Measurements from ENCODE around the gene CORO2B. TPM values are rescaled to one million over a fixed set of nuclear protein-coding genes. Genes with fewer than 3 reads are reported as not detected.

Gene CORO2B
- total RNA-seq, 1 donor from 2014 or later = 0.16 TPM

DNA sequence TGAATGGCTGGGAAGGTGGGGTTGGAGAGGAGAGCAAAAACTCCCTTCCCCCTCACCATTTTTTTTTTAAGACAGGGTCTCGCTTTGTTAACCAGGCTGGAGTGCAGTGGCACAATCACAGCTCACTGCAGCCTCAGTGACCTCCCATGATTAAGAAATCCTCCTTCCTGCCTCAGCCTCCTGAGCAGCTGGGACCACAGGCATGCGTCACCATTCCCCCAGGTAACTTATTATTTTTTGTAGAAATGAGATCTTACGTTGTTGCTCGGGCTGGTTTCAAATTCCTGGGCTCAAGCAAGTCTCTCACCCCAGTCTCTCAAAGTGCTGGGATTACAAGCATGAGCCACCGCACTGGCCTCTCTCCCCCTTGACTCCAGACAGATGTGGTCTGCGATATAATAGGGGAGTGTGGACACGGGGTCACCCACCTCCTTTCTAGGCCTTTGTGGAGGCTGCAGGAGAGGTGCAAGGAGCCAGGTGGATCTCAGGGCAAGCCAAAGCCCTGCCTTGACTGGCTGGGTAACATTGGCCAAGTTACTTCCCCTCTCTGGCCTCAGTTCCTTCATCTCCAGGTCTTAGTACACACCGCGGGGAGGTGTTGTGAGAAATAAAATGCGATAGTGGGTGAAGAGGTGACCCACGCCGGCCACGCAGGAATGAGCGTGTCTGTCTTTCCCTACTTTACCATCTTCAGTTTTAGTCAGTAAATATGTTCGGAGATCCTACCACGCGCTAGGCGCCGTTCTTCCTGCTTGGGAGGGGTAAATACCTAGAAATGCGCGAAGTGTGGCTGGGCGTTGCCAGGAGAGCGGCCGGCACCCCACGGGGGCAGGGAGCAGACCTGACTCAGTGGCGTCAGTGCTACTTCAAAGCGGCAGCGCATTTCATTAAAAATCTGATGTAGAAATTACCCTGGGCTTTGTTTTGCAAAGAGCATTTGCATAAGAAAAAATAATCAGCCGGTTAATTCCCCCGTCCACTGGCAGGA is 20.2 kb upstream of the CORO2B start:
- H3K9me3 Mint-ChIP-seq = no peaks in the 10 kb centered on the region
- intact Hi-C loops (cut with micrococcal nuclease) = loop anchor here (2.0 to 10.0 kb wide), 3 partner anchors 56 to 266 kb away; partner anchors contain the start of gene ANP32A
- no peaks in the 10 kb centered on the region for H3K36me3 Mint-ChIP-seq (ENCODE audit: low read depth)
- DNase-seq = no peak
- H3K27me3 Mint-ChIP-seq = peaks cover 47% of the 10 kb centered on the region
- H3K4me3 Mint-ChIP-seq = peak overlapping the region; percentile 77
- peaks cover 18% of the 10 kb centered on the region for H3K4me1 Mint-ChIP-seq
- peak overlapping the region; percentile 51 for H3K27ac Mint-ChIP-seq

DNA sequence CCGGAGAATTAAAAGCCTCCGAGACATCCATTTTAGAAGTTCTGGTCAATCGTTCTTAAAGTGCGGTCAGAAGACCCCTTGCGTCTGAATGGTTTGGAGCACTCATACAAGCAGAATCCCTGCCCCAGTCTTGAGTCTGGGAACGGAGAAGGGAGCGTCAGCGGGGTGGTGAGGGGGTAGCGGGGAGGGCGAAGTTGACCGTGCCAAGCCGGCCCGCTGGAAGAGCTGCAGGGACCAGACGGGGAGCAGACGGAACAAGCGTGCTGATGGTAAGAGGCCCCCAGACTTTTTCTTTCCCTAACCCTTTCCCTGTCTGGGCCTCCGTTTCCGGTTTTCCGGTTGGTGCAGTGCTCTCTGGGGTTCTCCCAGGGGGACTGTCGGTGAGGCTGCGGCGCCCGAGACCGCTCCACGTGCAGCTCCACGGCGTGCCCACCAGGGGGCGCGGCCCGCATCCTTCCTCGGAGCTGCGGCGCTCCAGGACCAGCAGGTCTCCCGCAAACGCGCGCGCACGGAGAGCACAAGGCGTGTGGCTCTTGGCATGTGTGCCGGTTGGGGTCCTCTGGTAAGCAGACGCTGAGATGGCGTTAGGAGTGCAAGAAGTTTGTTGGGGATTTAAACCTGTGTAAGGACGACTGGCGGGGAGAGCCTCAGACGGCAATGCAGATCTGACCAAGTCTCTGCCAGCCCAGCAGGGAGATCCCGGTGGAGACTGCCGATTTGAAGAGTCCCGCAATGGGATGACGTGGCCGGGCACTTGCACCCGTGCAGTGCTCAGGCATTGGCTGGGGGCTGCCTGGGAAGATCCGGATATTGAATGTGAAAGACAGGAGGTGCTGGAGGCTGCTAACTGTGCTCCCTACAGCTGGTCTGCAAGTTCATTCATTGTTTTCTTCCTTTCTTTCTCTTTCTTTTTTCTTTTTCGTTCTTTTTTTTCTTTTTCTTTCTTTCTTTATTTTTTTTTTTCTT is 19.2 kb upstream of the CORO2B start:
- no peak overlapping the region for H3K27ac Mint-ChIP-seq
- H3K27me3 Mint-ChIP-seq = peaks cover 47% of the 10 kb centered on the region
- DNase-seq = peak; percentile 93
- H3K4me1 Mint-ChIP-seq = peaks cover 18% of the 10 kb centered on the region
- H3K36me3 Mint-ChIP-seq (ENCODE audit: low read depth) = no peaks in the 10 kb centered on the region
- no peaks in the 10 kb centered on the region for H3K9me3 Mint-ChIP-seq
- peak overlapping the region; percentile 77 for H3K4me3 Mint-ChIP-seq
- intact Hi-C loops (cut with micrococcal nuclease) = loop anchor here (2.0 to 10.0 kb wide), 3 partner anchors 55 to 265 kb away; partner anchors contain the start of gene ANP32A

DNA sequence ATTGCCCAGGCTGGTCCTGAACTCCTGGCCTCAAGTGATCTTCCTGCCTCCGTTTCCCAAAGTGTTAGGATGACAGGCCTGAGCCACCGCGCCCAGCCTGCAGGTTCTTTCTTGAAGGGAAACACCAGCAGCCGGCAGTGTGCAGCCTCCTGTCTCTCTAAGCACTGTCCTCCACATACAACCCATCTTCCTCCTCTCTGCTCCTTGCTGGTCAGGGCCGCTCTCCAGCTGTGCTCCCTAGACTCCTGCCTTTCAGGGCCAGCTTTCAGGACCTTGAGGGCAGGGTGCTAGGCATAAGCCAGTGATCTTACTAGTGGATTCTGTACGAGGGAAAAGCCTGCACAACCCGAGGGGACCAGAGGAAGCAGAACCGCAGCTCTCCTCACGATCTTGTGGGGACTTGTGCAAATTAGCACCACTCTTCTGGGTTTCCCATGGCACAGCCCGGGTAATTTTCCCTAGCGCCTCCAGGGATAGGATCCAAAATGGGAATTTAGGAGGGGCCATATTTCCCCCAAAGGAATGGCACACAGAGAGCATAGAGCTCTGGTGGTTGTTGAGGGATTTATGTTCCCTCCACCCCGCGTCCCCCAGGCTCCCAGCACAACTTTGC is 18.2 kb upstream of the CORO2B start:
- H3K9me3 Mint-ChIP-seq = no peaks in the 10 kb centered on the region
- H3K4me3 Mint-ChIP-seq = peak overlapping the region; percentile 66
- intact Hi-C loops (cut with micrococcal nuclease) = no loop called here
- DNase-seq = no peak
- H3K36me3 Mint-ChIP-seq (ENCODE audit: low read depth) = no peaks in the 10 kb centered on the region
- peaks cover 18% of the 10 kb centered on the region for H3K4me1 Mint-ChIP-seq
- no peak overlapping the region for H3K27ac Mint-ChIP-seq
- peaks cover 47% of the 10 kb centered on the region for H3K27me3 Mint-ChIP-seq

DNA sequence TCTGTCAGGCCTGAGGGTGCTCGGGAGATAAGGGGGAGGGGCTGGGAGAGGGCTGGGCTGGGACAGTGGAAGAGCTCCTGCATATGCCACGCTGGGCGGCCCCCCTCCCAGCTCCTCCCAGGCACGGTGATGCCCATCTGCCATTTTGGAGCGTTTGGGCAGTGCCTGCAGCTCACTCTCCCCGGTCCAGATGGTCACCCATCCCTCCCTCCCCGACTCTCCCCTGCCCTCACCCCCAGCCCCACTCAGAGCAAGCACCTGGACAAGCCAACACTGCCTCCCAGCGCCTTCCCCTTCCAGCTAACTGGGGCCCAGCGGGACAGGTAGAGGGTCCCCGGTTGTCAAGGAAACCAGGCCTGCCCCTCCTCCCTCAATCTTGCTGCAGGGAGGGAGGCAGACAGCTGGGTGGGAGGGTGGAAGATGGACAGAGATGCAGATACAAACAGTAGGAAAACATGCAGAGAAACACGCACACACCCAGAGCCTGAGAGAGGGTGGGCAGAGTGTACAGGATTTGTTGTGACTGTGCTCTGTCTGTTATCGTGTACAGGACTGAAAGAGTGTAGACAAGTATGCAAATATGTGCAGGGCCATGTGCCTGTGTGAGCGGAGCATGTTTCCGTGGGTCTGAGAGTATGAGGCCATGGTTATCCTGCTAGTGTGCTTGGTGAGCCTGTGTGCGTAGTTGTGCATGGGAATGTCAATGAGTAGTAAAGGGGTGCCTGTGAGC is 17.5 kb upstream of the CORO2B start:
- intact Hi-C loops (cut with micrococcal nuclease) = no loop called here
- no peak for DNase-seq
- H3K27me3 Mint-ChIP-seq = peaks cover 47% of the 10 kb centered on the region
- H3K36me3 Mint-ChIP-seq (ENCODE audit: low read depth) = no peaks in the 10 kb centered on the region
- no peak overlapping the region for H3K27ac Mint-ChIP-seq
- no peaks in the 10 kb centered on the region for H3K9me3 Mint-ChIP-seq
- no peak overlapping the region for H3K4me3 Mint-ChIP-seq
- peaks cover 18% of the 10 kb centered on the region for H3K4me1 Mint-ChIP-seq

DNA sequence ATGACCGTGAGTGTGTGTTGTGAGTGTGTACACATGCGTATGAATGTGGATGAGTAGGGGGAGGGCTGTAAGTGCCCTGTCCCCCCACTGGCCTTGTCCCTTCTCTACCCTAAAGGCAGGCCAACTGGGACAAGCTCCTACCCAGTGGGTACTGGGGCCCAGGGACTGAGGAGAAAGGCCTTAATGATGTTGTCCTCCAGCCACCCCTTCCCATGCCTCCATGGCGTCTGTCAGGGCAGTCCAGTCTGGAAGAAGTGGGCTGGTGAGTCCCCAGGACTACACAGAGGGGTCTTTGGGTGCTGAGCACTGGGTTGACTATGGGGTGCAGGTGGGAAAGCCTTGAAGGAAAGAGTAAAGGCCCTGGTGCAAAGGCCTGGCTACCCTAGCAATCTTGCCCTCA is 16.9 kb upstream of the CORO2B start:
- DNase-seq = no peak
- no peak overlapping the region for H3K27ac Mint-ChIP-seq
- no peaks in the 10 kb centered on the region for H3K9me3 Mint-ChIP-seq
- intact Hi-C loops (cut with micrococcal nuclease) = no loop called here
- H3K4me1 Mint-ChIP-seq = peaks cover 18% of the 10 kb centered on the region
- H3K36me3 Mint-ChIP-seq (ENCODE audit: low read depth) = no peaks in the 10 kb centered on the region
- peaks cover 44% of the 10 kb centered on the region for H3K27me3 Mint-ChIP-seq
- no peak overlapping the region for H3K4me3 Mint-ChIP-seq

DNA sequence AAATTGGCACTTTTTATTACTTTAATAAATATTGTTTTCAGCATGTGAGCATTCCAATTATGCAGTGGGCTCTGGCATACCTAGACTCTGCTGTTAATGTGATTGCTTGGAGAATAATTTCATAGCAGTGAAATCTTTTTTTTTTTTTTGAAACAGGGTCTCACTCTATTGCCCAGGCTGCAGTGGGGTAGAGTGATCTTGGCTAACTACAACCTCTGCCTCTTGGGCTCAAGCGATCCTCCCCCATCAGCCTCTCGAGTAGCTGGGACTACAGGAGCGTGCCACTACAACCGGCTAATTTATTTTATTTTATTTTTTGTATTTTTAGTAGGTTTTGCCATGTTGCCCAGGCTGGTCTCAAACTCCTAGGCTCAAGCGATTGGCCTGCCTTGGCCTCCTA is 14.6 kb upstream of the CORO2B start:
- H3K4me3 Mint-ChIP-seq = no peak overlapping the region
- peaks cover 10% of the 10 kb centered on the region for H3K4me1 Mint-ChIP-seq
- peaks cover 35% of the 10 kb centered on the region for H3K27me3 Mint-ChIP-seq
- H3K9me3 Mint-ChIP-seq = no peaks in the 10 kb centered on the region
- no peaks in the 10 kb centered on the region for H3K36me3 Mint-ChIP-seq (ENCODE audit: low read depth)
- intact Hi-C loops (cut with micrococcal nuclease) = no loop called here
- no peak overlapping the region for H3K27ac Mint-ChIP-seq
- no peak for DNase-seq

DNA sequence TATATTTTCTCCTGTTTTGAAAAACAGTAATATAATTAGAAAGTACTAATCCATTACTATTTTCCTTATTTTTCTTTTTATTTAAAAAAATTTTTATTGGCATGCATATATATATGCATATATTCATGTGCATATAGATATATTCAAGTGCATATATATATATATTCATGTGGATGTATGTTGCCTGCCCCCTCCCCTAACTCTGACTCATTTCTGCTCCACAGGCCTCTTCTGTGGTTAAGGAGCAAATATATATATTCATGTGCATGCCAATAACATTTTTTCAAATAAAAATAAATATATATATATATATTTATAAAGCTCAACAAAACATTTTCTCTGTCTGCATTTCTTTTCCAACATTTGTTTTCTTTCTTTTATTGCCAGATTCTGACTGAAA is 13.6 kb upstream of the CORO2B start:
- no peak for DNase-seq
- Mint-ChIP-seq H3K4me1 (peaks cover 3% of the 10 kb centered on the region), H3K27ac (no peak overlapping the region), H3K9me3 (no peaks in the 10 kb centered on the region), H3K27me3 (peaks cover 34% of the 10 kb centered on the region), H3K36me3 (ENCODE audit: low read depth) (no peaks in the 10 kb centered on the region), H3K4me3 (no peak overlapping the region)
- intact Hi-C loops (cut with micrococcal nuclease) = no loop called here

DNA sequence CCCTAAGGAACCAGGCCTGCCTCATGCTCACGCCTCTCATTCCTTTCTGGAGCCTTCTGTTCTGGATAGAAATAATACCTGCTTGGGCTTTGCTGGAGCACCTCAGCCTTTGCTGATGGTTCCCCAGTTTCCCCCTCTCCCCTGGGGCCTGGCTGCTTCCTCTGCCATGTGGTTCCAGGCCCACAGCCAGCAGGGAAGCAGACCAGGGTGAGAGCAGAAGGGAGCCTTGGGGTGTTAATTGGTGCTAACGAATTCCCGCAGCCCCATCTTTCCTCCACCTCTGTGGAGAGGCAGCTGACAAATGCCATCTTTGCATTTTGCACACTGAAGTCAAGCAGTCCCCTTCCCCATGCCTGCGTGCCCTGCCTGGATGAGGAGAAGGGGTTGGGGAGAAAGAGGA is 13.1 kb upstream of the CORO2B start:
- H3K36me3 Mint-ChIP-seq (ENCODE audit: low read depth) = no peaks in the 10 kb centered on the region
- H3K4me3 Mint-ChIP-seq = no peak overlapping the region
- H3K27me3 Mint-ChIP-seq = peaks cover 34% of the 10 kb centered on the region
- H3K9me3 Mint-ChIP-seq = no peaks in the 10 kb centered on the region
- no peaks in the 10 kb centered on the region for H3K4me1 Mint-ChIP-seq
- intact Hi-C loops (cut with micrococcal nuclease) = no loop called here
- no peak for DNase-seq
- H3K27ac Mint-ChIP-seq = no peak overlapping the region

DNA sequence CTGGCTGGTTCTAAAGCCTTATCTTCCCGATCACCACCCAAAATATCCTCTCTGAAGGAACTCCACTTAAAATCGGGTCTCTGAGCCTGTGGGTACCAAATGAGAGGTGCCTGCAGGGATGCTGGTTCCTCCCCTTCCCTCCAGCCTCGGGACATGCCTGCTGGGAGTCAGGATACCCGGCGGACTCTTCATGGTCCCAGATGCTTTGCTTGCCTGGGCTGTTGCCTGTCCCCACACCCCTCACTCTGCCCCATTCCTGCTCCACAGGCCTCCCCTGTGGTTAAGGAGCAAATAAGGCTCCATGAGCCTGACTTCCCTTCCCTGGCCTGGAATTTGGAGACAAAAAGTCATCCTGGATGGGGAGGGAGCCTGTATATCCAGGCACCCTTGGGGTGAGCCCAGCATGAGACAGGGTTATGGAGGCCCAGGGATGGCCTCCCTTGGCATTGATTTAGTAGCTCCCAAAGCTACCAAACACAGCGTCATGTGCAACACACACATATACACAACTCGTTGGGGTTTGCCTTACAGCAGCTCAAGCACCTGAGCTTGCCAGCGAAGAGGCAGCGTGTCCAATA is 12.3 kb upstream of the CORO2B start:
- Mint-ChIP-seq H3K27me3 (peaks cover 37% of the 10 kb centered on the region), H3K36me3 (ENCODE audit: low read depth) (no peaks in the 10 kb centered on the region), H3K4me1 (no peaks in the 10 kb centered on the region), H3K9me3 (no peaks in the 10 kb centered on the region), H3K4me3 (no peak overlapping the region), H3K27ac (no peak overlapping the region)
- DNase-seq = no peak
- intact Hi-C loops (cut with micrococcal nuclease) = no loop called here

DNA sequence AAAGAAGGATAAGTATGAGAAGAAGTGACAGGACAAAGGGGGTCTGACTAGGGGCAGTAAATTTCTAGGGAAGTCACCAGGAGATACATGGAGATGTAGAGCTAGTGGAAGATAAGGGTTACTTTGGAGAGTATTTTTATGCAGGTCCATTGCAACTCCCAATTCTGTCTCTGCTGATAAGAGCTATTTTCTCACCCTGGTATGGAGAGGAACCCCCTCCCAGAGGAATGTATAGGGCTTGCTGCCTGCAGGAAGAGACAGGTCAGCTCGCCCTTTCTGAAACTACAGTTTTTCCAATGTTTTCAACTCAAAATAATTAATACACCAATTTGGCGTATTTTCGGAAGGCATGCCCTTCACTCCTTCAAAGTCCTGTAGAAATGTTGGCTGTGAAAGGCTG is 11.4 kb upstream of the CORO2B start:
- DNase-seq = no peak
- Mint-ChIP-seq H3K9me3 (no peaks in the 10 kb centered on the region), H3K4me3 (no peak overlapping the region), H3K36me3 (ENCODE audit: low read depth) (no peaks in the 10 kb centered on the region), H3K4me1 (no peaks in the 10 kb centered on the region), H3K27me3 (peaks cover 38% of the 10 kb centered on the region), H3K27ac (no peak overlapping the region)
- intact Hi-C loops (cut with micrococcal nuclease) = no loop called here

DNA sequence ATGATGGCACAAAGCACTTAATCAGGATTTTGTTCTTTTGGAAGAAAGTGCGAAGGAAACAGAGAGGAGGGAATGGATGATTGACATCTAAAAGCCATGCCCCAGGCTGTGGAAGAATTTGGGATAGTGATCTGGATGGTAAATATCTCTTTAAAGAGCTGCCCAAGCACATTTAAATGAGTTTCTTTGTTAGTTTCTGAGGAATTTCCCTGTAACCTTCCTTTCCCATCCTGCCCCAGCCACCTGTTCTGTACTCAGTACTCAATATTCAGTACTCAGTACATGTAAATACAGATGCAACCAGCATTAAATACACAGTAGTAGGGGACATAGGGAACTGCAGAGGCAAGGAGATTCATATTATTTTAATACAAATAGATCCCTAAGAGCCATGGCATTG is 7.8 kb upstream of the CORO2B start:
- intact Hi-C loops (cut with micrococcal nuclease) = no loop called here
- no peak for DNase-seq
- H3K36me3 Mint-ChIP-seq (ENCODE audit: low read depth) = no peaks in the 10 kb centered on the region
- H3K27ac Mint-ChIP-seq = no peak overlapping the region
- H3K27me3 Mint-ChIP-seq = peaks cover 55% of the 10 kb centered on the region
- H3K4me1 Mint-ChIP-seq = no peaks in the 10 kb centered on the region
- no peak overlapping the region for H3K4me3 Mint-ChIP-seq
- H3K9me3 Mint-ChIP-seq = no peaks in the 10 kb centered on the region

DNA sequence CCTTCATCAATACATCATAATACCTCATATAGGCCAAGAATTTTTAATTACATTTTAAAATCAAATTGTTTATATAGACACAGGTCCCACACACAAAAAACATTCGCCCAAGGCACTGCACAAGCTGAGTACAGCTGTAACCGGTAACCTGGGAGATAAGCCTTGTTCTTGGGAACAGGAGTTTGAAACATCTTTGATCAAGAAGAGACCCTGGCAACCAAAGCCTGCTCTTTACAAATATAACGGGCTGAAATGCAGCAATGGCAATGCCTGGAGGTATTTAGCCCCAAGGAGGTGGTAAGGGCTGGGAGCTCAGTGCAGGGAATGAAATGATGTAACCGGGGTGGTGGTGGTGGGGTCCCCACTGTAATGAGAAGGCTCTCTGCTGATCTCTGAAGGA is 7.2 kb upstream of the CORO2B start:
- H3K4me1 Mint-ChIP-seq = no peaks in the 10 kb centered on the region
- no peak overlapping the region for H3K27ac Mint-ChIP-seq
- H3K36me3 Mint-ChIP-seq (ENCODE audit: low read depth) = no peaks in the 10 kb centered on the region
- intact Hi-C loops (cut with micrococcal nuclease) = no loop called here
- H3K27me3 Mint-ChIP-seq = peaks cover 61% of the 10 kb centered on the region
- no peak for DNase-seq
- H3K9me3 Mint-ChIP-seq = no peaks in the 10 kb centered on the region
- H3K4me3 Mint-ChIP-seq = no peak overlapping the region

DNA sequence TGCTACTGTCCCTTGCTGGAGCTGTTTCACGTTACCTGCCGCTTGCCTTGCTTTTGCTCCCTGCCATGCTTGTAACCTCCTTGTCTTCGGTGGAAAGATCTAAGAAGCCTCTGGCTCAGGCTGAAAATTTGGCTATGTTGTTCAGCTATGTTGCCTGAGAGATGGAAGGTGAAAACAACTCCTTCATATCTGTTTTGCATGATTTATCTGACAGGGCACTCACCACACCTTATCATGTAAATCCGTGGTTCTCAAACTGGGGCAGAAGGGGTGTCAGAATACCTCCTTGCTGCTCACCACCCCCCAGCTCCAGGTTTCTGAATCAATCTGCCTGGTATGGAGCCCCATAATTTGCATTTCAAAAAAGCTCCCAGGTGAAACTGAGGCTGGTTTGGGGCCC is 6.5 kb upstream of the CORO2B start:
- no peak overlapping the region for H3K27ac Mint-ChIP-seq
- peaks cover 64% of the 10 kb centered on the region for H3K27me3 Mint-ChIP-seq
- H3K4me3 Mint-ChIP-seq = no peak overlapping the region
- no peaks in the 10 kb centered on the region for H3K4me1 Mint-ChIP-seq
- DNase-seq = no peak
- intact Hi-C loops (cut with micrococcal nuclease) = no loop called here
- H3K36me3 Mint-ChIP-seq (ENCODE audit: low read depth) = no peaks in the 10 kb centered on the region
- no peaks in the 10 kb centered on the region for H3K9me3 Mint-ChIP-seq

Measured in activated CD4-positive, alpha-beta T cell treated with anti-CD3 and anti-CD28 coated beads, Interleukin-2, amount 10 ng/mL, durations not matched to agents 24 days and 14 days (primary cell).